HepG2 (cell line): Measurements from ENCODE around the gene BPIFA1. TPM values are rescaled to one million over a fixed set of nuclear protein-coding genes. Genes with fewer than 3 reads are reported as not detected.

Source experiments
- E2F2 ChIP-seq: sonication (generic); formaldehyde crosslinking; IDR thresholded peaks from 2 replicates; pipeline ENCODE4 v1.4.0; 2020; ENCODE audit warnings: missing genetic modification reagents, borderline replicate concordance
- FOXJ3 ChIP-seq: sonication (generic); formaldehyde crosslinking; IDR thresholded peaks from 2 replicates; pipeline ENCODE4 v1.4.0; 2020; ENCODE audit warnings: missing genetic modification reagents, mild to moderate bottlenecking, borderline replicate concordance
- GMEB1 ChIP-seq: sonication (generic); formaldehyde crosslinking; IDR thresholded peaks from 2 replicates; pipeline ENCODE4 v1.5.1; 2020; ENCODE audit warnings: missing genetic modification reagents, mild to moderate bottlenecking, borderline replicate concordance
- HDAC2 ChIP-seq: sonication (generic); formaldehyde crosslinking; IDR thresholded peaks from 2 replicates; pipeline ENCODE4 v1.4.0; 2020; ENCODE audit warnings: missing genetic modification reagents
- HHEX ChIP-seq: IDR thresholded peaks from 2 replicates; pipeline ENCODE4 v1.6.1; 2016; ENCODE audit warnings: control low read depth
- HNRNPH1 ChIP-seq: fragments of 200-400 bp; formaldehyde crosslinking; optimal IDR thresholded peaks from 2 replicates; pipeline ENCODE3; 2017; ENCODE audit warnings: mild to moderate bottlenecking, low read depth, low read length
- HNRNPK ChIP-seq: fragments of 200-400 bp; formaldehyde crosslinking; IDR thresholded peaks from 2 replicates; pipeline ENCODE4 v1.6.1; 2018; ENCODE audit warnings: low read length, low read depth, moderate library complexity, mild to moderate bottlenecking; ENCODE audit not compliant: poor library complexity, severe bottlenecking
- KLF16 ChIP-seq, 2 experiments: sonication (generic) in 1 of 2; formaldehyde crosslinking in 1 of 2; IDR thresholded peaks; 2 replicates each; pipeline versions ENCODE4 v1.6.1 to v1.8.0; 2016 to 2023; ENCODE audit warnings: missing genetic modification reagents in 2 of 2, missing compliant biosample characterization in 1 of 2
- MAFK ChIP-seq, 2 experiments: IDR thresholded peaks in 1 of 2; conservative IDR thresholded peaks in 1 of 2; 2 replicates each; pipeline ENCODE4 v1.6.1; 2011; ENCODE audit warnings: improper control_type of control experiment in 2 of 2, low read length in 2 of 2
- MED1 ChIP-seq: sonication (generic); formaldehyde crosslinking; IDR thresholded peaks from 2 replicates; pipeline ENCODE4 v1.4.0; 2020; ENCODE audit warnings: missing genetic modification reagents
- NFE2L2 ChIP-seq: fragments of 150-350 bp; IDR thresholded peaks from 2 replicates; pipeline ENCODE4 v1.6.1; 2014; ENCODE audit warnings: low read length
- NR2F1 ChIP-seq, 2 experiments: fragments of 450-650 bp in 1 of 2; formaldehyde crosslinking in 1 of 2; IDR thresholded peaks; 2 replicates each; pipeline versions ENCODE4 v1.5.0 to v1.6.1; 2016 to 2020; ENCODE audit warnings: mild to moderate bottlenecking in 1 of 2, missing compliant biosample characterization in 1 of 2, missing genetic modification reagents in 1 of 2, moderate library complexity in 1 of 2
- NR2F6 ChIP-seq, 2 experiments: IDR thresholded peaks; 2 replicates each; pipeline ENCODE4 v1.6.1; 2016; ENCODE audit warnings: antibody characterized with exemption in 1 of 2, mild to moderate bottlenecking in 1 of 2
- RBFOX2 ChIP-seq: fragments of 200-400 bp; formaldehyde crosslinking; IDR thresholded peaks from 2 replicates; pipeline ENCODE4 v1.6.1; 2017; ENCODE audit warnings: low read depth, mild to moderate bottlenecking, low read length
- TEAD3 ChIP-seq: optimal IDR thresholded peaks from 2 replicates; pipeline ENCODE3; 2016; ENCODE audit warnings: borderline replicate concordance
- ZFP41 ChIP-seq: sonication (generic); formaldehyde crosslinking; IDR thresholded peaks from 2 replicates; pipeline ENCODE4 v1.4.0; 2020; ENCODE audit warnings: mild to moderate bottlenecking, missing genetic modification reagents, borderline replicate concordance
- ZFP91 ChIP-seq: sonication (generic); formaldehyde crosslinking; IDR thresholded peaks from 2 replicates; pipeline ENCODE4 v1.9.0; 2022; ENCODE audit warnings: missing genetic modification reagents, mild to moderate bottlenecking, borderline replicate concordance
- ZNF143 ChIP-seq: sonication (generic); formaldehyde crosslinking; IDR thresholded peaks from 2 replicates; pipeline ENCODE4 v1.4.0; 2020; ENCODE audit warnings: missing genetic modification reagents
- ZNF329 ChIP-seq: sonication (generic); formaldehyde crosslinking; IDR thresholded peaks from 2 replicates; pipeline ENCODE4 v1.9.0; 2021; ENCODE audit warnings: low read depth, mild to moderate bottlenecking, missing genetic modification reagents
- ZNF678 ChIP-seq: sonication (generic); formaldehyde crosslinking; IDR thresholded peaks from 2 replicates; pipeline ENCODE4 v1.4.0; 2020; ENCODE audit warnings: mild to moderate bottlenecking, missing genetic modification reagents
- polyA plus RNA-seq, 8 experiments: library from polyadenylated mRNA; depleted of rRNA in 3 of 8; stranded (reverse) in 7 of 8; unstranded in 1 of 8; fragments of >200 nt; fragmentation: Illumina TruSeq in 4 of 8; extraction: Trizol in 4 of 8; gene quantifications; 2 replicates each; pipeline versions ENCODE4 v1.2.1 to v1.2.3, GENCODE V29; 2011 to 2016; ENCODE audit warnings: low read depth in 4 of 8, missing spikeins in 1 of 8, mixed read lengths in 1 of 8; ENCODE audit not compliant: insufficient read depth in 1 of 8
- total RNA-seq, 5 experiments: library from RNA; depleted of rRNA; stranded (reverse); fragments of >200 nt; fragmentation: Illumina TruSeq; extraction: Trizol; gene quantifications; 2 replicates each; pipeline ENCODE4 v1.2.3, GENCODE V29; 2016; ENCODE audit warnings: low read depth in 1 of 5

Gene BPIFA1
- total and polyA plus RNA-seq, 2 of the 13 experiments (the other 11 are each of a cell fraction or from before 2014, with no cell fraction given) = not detected

- TF ChIP-seq ZFP41 (CRISPR knock-in tag) = no peak
- TF ChIP-seq GMEB1 (CRISPR knock-in tag) = no peak
- TF ChIP-seq TEAD3 (CRISPR knock-in tag) = no peak
- TF ChIP-seq FOXJ3 (CRISPR knock-in tag) = no peak
- TF ChIP-seq NFE2L2 = no peak; the same call in 1 of the 2 replicates
- peak; percentile 72 for TF ChIP-seq HNRNPK
- TF ChIP-seq ZNF143 (CRISPR knock-in tag) = no peak
- no peak for TF ChIP-seq HHEX (CRISPR knock-in tag)
- no peak for TF ChIP-seq ZNF678 (CRISPR knock-in tag)
- no peak for TF ChIP-seq E2F2 (CRISPR knock-in tag)
- TF ChIP-seq NR2F1 (CRISPR knock-in tag; IDR thresholded peaks at IDR 0.05) = no peak
- no peak for TF ChIP-seq ZNF329 (CRISPR knock-in tag)
- TF ChIP-seq NR2F6 (IDR thresholded peaks at IDR 0.05) = no peak
- peak; percentile 35; the same call in 1 of the 2 replicates for TF ChIP-seq NR2F6 (CRISPR knock-in tag; IDR thresholded peaks at IDR 0.05)
- TF ChIP-seq RBFOX2 = no peak
- no peak for TF ChIP-seq HNRNPH1
- no peak for TF ChIP-seq MAFK (conservative IDR thresholded peaks at IDR 0.05 in 1 of 2, IDR thresholded peaks at IDR 0.05 in 1 of 2; ENCODE audit: low read length in 2 of 2)
- peak; percentile 47; the same call in 1 of the 2 replicates for TF ChIP-seq MED1 (CRISPR knock-in tag)
- TF ChIP-seq HDAC2 = peak; percentile 70
- peak; percentile 57; the same call in 1 of the 2 replicates for TF ChIP-seq ZFP91 (CRISPR knock-in tag)
- no peak for TF ChIP-seq KLF16 (CRISPR knock-in tag; IDR thresholded peaks at IDR 0.05)
These were observed 40.7 kb downstream of the BPIFA1 start (continued) for GRCh38 chr20:33276303-33277113.
